Activated CD8-positive, alpha-beta memory T cell treated with anti-CD3 and anti-CD28 coated beads, Interleukin-2, amount 50 U/mL, for 48 hours (primary cell): ENCODE results near the gene HOXB5.

Source experiments
- DNase-seq: peaks from one replicate; pipeline ENCODE4 v3.0.0-alpha.2; 2020

HOXB5 gene

DNA sequence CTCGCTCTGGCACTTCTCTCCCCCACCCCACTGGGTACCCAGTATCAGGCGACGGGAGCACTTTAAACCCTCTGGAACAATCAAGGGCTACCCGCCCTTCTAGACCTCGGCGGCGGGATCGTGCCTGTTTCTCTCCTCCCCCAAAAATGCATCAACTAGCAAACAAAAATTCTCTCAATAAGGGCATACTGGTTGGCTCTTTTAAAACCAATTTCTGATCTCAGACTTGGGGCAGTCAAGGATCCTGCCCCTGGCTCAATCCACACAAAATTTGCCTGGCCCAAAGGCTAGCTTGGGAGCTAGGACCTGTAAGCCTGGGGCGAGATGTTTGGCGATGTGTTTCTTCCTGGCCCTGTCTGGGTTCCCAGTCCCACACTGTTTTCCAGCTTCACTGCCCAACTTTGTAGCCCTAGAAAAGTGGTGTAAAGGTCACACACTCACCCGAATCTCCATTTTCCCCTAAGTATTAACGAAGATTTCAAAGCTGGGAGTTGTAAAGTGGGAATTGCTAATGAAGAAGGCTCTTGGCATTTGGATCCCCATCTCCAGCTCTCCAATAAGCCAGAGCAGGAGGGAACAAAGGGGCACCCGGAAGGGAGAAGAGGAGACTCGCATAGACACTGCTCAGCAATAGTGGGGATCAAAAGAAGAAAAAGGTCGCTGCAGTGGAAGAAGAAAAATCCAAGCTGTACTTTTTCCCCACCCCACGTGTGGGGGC lies 34.3 kb downstream of the HOXB5 start:
- DNase-seq: no peak

DNA sequence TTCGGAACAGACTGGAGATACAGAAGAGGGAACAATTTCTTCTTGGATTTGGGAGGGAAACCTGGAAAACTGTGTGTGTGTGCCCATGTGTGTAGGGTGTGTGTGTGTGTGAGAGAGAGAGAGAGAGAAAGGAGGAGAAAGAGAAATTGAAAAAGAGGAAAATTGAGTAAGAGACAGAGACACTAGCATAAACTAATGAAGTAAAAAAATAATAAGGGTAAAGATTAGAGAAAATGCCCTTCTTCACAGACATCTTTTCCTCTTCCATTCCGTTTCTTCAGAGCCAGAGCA lies 34.8 kb downstream of the HOXB5 start:
- no peak for DNase-seq

DNA sequence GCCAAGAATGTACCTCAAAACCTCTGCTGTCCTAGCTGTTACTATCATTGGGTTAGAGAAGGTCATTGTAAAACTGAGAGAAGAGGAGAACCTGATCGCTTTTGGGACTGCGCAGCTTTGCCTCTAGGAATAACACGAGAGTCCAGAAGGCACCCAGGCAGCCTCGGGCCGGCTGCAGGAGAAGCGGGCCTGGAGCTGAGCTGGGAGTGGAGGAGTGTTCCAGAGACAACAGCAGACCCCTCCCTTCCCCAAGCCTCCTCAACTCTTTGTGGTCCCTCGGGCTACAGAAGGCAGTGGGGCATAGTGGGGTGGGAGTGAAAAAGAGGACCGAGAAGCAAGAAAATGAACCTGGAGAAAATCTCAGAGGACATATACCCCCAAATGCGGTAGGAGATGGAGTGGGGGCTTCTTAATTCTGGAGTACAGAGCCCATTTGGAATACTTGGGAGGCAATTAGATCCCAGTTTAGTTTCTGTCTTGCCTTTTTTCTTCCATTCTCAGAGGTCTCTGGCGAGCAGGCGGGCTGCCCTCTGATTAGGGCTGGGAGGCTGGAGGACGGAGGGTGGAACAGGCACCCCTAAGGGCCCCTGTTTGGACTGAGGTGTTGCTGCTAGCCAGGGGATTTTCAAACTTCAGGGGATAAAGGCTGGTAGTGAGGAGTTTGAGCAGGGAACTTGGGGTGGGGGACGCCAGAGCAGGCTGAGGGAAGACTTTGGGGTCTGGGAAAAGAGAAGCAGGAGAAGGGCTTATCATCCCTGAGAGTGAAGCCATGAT lies 35.3 kb downstream of the HOXB5 start:
- DNase-seq: no peak

DNA sequence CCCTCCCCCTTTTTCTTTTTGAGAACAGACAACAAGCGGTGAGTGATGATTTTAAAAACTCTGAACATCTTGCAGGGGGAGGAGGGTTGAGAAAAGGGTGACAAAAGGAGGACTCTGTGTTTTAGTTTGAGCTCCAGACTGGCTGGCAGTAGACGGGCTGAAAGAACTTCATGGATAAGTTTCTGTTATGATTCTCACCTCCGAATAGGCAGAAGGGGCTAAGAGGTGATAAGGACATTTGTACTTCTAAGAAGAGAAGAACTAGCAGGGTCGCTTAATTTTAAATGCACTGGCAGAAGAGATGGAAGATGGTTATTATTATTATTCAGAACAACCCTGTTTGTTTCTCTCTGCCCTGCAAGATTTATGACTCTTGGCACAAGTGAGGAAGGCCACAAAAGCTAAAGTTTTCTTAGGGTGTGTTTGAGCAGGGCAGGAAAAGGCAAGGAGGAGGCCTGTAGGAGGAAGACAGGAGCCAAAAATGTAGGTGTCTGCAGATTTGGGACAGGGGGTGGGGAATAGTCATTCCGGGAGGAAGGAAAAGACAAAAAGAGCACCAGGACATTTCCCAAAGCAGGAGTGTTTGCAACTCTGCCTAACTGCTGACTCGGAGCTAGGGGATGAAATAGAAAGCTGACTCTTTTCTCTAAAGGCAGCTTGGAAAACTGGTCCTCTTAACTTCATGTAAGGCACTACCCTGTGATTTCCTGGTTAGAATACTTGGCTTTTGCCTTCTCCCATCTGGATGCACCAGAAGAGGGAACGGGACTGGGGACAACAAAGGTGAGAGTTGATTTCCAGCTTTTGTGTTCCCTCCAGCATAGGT lies 36.8 kb downstream of the HOXB5 start:
- DNase-seq: no peak

DNA sequence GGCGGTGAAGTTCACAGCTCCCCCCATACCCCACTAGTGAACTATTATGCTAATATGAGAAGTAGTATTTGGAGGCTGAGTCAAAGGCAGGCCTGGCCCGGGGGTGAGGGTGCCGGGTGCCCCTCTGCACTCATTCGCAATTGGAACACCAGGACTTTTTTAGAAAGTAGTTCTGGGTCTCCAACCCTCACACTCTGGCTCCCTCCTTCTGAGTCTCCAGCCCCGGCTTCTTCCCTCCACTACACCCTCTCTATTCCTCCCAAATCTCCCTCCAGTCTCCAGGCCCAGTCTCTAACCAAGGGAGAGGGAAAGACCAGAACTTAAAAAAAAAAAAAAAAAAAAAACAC lies 37.4 kb downstream of the HOXB5 start:
- DNase-seq: no peak

DNA sequence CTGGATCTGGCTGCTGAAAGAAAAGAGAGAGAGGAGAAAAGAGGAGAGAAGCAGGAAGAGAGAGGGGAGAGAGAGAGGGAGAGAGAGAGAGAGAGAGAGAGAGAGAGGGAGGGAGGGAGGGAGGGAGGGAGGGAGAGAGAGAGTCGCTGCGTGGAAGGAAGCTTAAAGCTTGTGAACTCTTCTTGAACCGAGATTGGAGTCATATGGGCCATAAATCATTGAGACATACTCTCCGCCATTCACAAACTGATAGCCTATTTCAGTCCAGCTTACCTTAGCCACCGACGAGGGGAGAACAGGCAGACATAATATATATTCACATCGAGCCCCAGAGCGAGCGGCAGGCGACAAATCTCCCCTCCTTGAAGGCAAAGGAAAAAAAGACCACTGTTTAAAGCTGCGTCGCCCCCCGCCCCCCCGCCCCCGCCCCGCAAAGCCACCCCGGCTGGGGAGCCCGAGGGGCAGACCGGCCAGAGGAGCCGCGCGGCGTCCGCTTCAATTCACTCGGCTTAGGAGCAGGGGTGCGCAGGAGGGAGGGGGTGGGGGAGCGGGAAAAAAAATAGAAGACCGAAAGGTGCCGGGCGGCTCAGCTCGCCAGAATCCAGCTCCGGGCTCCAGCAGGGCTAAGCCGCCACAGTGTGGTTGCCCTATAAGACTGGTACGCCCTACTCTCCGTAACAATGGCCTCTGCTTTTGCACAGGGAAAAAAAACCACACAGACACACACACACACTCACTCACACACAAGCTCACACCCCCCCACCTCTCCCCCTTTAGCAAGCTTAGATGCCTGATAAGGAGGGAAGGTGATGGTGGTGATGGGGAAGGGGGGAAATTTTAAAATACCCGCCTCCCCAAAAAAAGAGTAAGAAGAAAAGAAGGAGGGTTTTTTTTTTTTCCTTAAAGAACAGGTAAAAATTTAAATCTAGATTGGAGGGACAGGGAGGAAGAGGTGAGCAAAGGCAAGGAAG lies 38.0 kb downstream of the HOXB5 start:
- DNase-seq: no peak

DNA sequence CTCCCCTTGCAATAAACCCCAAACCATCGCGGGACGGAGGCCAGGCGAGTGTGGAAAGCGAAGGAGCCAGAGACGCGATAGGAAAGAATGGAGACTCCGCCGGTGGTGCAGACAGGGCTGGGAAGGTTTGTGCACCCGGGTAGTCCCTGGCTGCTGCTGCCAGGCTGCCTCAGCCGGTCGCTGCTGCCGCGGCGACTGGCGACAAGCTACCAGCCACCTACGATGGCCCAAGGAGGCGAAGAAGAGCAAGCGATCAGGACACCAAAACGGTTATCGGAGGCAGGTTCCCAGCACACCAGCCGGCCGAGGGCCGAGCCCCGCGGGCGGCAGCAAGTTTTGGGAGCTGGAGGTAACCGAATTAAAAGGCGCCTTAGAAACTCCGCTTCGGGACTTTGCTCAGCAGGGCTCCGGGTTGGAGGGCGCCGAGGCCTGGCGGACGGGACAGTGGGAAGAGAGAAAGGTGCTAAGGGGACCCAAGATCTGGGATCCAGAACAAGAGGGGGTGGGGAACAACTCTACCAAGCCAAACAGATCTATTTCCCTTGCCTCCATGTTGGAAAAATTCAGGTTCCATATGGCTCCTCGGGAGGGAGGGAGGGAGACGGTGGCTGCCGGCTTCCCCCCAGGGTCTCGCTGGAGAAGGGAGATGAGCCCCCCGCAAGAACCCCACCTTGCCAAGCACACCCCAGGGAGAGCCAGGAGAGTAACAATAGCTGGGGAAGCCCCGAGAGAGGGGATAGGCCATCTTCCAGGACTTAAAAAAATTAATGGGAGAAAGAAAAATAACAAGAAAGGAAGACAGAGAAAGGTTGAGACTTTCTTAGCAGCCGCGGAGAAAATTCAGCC lies 38.9 kb downstream of the HOXB5 start:
- DNase-seq: no peak

DNA sequence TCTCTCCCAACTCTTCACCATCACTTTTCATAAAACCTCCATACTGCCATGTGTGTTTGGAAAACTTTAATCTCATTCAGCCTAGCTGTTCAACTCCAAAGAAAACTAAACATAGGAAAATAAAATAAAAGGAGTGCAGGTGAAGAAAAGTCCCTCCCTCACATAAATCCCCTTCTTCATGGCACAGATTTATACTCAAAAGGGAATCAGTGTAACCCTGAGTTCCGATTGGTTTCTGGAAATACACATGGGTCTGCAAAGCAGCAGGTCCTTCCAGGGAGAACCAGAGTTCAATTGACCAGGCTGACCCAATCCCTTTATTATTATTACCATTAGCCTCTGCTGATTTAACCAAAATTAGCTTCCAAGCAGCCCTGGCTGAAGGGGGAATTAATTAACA lies 39.8 kb downstream of the HOXB5 start:
- DNase-seq: no peak

DNA sequence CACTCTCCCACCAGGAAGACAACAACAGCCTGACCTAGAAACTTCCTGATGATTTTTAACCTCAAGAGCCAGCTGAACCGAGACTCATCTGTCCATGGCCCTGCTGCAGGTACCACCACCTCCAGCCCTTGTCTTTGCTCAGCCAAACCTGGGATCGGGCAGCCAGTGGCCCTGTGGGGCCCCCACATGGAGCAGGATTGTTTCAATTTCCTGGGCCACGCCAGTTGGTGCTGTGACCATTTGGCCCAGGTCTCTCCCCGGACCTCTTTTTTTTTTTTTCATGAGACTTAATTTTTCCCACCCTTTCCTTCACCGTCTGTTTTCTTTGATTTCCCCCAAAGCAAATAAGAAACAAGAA lies 40.4 kb downstream of the HOXB5 start:
- DNase-seq: no peak

DNA sequence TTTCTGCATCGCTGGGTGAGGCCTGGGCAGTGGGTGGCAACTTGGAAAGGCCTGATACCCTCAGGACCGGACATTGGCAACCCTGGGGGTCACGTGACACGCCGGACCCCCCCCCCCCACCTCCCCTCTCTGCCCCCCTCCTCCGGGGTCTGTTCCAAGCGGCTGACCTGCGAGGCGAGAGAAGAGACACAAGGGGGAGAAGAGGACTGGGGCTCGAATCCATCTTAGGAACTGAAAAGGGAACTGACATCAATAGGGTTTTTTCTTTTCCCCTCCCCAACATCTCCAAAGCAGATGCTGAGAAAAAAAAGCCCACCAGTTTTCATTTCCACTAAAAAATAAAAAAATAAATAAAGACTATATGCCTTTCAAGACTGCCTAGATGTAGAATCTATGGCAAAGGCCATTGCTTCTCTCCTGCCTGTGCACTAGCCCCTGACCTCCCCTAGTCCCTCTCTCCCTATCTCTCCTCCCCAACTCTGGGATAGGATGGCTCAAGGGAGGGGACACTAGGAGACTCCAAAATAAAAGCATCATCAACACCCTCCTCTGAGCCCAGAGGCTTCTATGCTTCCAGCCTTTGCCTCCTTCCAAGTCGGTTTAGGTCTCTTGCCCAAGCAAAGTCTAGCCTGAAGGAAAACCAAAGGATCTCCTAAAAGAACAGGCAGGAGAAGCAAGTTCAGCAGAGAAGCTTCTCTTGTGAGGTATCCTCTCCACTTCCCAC lies 41.0 kb downstream of the HOXB5 start:
- no peak for DNase-seq

DNA sequence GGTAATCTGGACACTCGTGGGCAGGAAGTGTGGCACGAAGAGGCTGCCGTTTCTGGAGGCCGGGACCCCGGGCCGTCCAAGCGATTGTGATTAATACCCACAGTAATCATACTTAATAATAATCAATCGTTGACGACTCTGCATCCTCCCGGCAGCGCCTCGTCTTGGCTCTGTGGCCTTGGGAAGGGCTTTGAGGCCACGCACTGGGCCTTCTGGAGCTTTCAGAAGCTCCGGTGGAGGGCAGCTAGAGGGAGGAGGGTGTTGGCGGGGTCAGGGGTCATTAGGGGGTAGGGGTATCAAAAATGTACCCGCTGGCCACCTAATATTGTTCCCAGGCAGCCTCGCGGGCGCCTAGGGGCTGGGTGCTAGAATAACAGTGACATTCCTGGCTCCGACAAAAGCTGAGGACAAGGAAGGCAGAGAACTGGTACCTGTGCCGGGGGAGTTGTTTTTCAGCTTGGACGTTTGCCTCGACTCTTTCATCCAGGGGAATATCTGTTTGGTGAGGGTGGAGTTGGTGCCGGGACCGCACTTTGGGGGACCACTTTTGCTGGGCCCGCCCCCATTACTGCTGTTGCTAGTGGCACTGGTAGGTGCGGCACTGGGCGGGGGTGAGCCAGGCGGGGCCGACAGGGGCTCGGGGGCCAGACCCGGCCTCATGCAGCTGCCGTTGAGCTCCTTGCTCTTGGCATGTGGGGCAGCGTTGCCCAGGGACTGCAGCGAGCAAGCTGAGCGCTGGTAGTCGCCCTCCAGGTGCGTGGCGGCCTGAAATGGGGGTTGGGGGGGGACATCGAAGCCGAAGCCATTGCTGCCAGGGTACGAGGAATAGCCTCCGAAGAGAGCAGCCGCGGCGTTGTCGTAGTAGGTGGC lies 41.7 kb downstream of the HOXB5 start:
- no peak for DNase-seq

DNA sequence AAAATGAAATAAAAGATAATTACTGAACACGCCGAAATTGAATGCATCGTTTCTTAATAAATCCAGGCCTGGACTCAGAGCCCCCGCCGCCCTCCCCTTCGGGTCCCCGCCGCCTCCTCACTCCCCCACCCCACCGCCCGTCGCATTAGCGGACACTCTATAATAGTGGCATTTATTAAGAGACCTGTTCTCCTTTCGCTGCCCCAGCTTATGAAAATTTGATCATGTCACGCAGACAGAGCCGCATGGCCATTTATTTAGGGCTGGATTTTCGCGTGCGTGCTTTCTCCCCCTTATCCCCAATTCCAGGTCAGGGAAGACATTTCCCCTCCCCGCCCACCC lies 42.4 kb downstream of the HOXB5 start:
- no peak for DNase-seq

DNA sequence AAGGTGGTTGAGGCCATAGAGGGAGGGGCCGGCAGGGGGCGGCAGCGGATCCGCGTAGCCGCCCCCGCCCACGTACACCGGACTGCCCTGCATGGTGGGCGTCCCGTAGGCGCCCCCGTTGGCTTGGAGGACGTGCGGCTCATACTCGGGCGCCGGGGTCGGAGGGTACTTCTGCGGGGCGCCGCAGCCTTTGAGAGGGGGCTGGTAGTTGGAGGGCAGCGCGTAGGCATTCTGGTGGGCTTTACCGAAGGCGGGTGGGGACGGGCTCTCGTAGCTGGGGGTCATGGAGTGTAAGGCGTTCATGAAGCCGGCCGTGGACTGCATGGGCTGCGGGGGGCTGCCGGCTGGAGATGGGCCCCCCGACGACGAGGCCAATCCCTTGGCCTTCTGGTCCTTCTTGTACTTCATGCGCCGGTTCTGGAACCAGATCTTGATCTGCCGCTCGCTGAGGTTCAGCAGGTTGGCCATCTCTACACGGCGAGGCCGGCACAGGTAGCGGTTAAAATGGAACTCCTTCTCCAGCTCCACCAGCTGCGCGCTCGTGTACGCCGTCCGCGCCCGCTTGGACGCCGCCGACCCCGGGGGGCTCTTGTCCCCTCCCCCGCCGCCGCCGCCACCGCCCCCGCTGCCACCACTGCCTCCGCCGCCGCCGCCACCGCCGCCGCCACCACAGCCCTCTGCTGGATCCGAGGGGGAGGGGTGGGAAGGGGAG lies 42.9 kb downstream of the HOXB5 start:
- DNase-seq: no peak

DNA sequence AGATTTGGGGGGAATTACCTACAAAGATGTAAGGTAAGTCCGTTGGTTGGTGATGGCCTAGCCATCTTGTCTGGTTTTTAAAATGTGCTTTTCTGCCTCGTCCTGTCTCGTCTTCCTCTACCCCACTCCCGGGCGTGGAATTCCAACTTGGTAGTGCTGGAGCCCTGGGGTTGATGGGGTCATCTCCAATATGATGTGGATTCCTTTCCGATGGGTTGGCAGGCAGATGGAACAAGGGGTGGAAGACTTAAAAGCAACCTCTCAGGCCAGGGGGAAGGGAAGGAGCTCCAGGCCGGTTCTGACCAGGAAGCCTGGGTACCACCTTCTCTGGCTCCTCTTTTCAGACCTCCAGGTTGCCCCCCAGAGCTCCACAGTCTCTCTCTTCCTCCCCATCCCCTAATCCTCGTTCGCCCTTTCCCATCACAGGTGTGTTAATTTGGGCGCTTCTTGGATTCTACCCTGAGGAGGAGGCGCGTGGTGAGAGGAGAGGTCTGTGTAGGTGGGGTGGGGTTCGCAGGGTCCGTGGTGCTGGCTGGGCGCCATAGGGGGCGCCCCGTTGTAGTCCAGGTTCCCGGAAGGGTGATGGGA lies 43.6 kb downstream of the HOXB5 start:
- DNase-seq: no peak

DNA sequence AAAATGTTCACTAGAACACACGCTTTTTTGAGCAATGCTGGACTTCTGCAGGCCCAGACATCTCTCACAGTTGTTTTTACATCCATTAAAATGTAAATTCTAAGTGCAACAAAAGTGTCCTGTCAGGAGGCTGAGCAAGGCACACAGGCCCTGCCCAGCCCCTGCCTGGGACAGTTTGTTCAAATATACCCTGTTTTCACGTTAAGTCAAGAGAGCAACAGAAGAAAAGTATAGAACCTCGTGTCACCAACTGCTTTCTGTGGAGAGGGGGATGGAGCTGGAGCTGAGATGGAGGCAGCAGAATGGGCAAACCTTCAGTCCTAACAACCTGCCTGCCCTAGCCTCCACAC lies 44.3 kb downstream of the HOXB5 start:
- no peak for DNase-seq

DNA sequence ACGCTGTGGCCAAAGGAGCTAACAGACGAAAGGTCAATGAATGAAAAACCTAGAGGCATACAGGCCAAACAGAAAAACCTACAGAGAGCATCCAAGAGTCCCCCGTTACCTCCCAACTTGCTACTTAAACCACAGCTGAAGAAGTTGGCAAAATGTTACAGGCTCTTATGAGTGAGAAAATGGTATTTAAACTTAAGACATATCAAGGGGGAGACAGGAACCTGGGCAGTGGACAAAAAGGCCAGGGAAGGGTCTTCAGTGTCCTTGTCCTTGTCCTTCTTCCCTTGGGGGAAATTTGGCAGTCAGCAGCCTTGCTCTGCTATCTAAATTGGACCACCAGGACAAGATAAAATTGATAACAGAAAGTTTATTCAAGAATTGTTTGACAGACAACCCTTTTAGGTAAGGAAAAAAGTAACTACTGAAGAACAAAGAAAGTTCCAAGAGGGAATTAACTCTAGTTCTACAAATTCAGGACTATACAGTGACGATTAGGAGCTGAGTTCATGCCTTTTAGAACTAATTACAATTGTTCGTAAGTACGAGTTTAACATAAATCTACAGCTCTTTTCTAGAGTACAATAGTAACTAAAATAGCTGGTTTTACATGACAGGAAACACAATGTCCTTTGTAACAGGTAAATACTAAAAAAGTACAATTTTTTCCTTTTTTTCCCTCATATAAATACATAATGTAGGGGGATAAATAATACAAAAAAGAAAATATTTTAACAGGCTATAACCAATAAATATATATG lies 44.9 kb downstream of the HOXB5 start:
- no peak for DNase-seq

DNA sequence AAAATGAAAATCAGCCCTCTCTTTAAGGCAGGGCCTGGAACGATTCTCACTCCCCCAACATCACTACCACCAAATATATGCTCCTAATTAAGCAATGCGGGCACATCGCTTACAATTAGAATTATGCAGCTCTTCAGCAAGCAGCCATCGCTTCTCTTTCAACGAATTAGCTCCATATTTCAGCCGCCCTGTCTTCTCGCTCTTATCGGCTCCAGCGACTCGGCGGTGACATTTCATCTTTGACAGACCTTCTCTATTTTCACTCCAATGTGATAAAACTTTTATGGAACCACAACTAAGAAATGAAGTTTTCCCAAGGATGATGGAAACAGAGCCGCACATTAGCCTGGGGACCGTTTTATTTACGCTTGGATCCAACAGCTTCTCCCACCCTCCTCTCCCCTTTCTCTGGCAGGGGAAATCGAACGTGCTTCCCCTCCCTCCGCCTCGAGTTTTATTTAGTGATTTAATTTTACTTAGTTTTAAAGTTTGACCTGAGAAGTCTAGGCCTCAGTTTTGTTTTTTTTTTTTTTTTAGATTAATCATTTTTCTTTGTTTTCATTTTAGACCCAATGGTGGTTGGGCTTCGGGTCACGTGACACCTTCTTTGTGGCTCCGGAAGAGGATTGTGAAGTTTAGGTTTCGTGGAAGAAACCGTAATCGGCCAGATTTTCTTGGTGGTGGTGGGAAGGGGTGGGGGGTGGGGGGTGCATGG lies 45.6 kb downstream of the HOXB5 start:
- DNase-seq: no peak
